NT2/D1 (cell line): Measurements from ENCODE around the gene AOX1.

Experiments used
- SUZ12 ChIP-seq: IDR thresholded peaks from 2 replicates; pipeline ENCODE4 v1.6.1; 2011; ENCODE audit not compliant: insufficient read length, insufficient read depth; ENCODE audit errors: extremely low read depth
- YY1 ChIP-seq: IDR thresholded peaks from 2 replicates; pipeline ENCODE4 v1.6.1; 2011; ENCODE audit not compliant: insufficient read length, insufficient read depth
- ZNF274 ChIP-seq: IDR thresholded peaks from 2 replicates; pipeline ENCODE4 v1.6.1; 2011; ENCODE audit warnings: mild to moderate bottlenecking, low read depth, low read length

GRCh38 chr2:200600549-200601225 lies 14.9 kb downstream of the AOX1 start:
- TF ChIP-seq SUZ12: no peak
- TF ChIP-seq YY1: no peak
- TF ChIP-seq ZNF274: no peak
